Activated CD8-positive, alpha-beta memory T cell treated with anti-CD3 and anti-CD28 coated beads for 1 hour (primary cell): ENCODE results near the gene TMEM97.

Experiments used
- DNase-seq, 2 donors: peaks; one replicate each; pipeline ENCODE4 v3.0.0-alpha.2; 2020; ENCODE audit warnings: low read depth in 1 of 2; ENCODE audit errors: extremely low read depth in 1 of 2

The TMEM97 gene

GRCh38 chr17:28315846-28316705 lies 2.9 kb upstream of the TMEM97 start:
- no peak for DNase-seq

- DNase-seq, result no peak
Observed at GRCh38 chr17:28317099-28317965, 1.7 kb upstream of the TMEM97 start.

- no peak for DNase-seq
Observed at GRCh38 chr17:28317966-28318758, 838 bp upstream of the TMEM97 start.

GRCh38 chr17:28319598-28319935 lies 567 bp downstream of the TMEM97 start:
- no peak for DNase-seq

- no peak for DNase-seq
Observed at GRCh38 chr17:28320215-28321061, 1.4 kb downstream of the TMEM97 start.

- DNase-seq, result no peak
Observed at GRCh38 chr17:28324267-28324745, 5.3 kb downstream of the TMEM97 start.

GRCh38 chr17:28324781-28325180 lies 5.8 kb downstream of the TMEM97 start:
- DNase-seq, result no peak

- no peak for DNase-seq
Observed at GRCh38 chr17:28325211-28325610, 6.2 kb downstream of the TMEM97 start.

- no peak for DNase-seq
Observed at GRCh38 chr17:28326114-28326513, 7.1 kb downstream of the TMEM97 start.

GRCh38 chr17:28327031-28327607 lies 8.1 kb downstream of the TMEM97 start:
- DNase-seq, result no peak

GRCh38 chr17:28327709-28328108 lies 8.7 kb downstream of the TMEM97 start:
- DNase-seq, result no peak

GRCh38 chr17:28328325-28328724 lies 9.3 kb downstream of the TMEM97 start:
- no peak for DNase-seq

GRCh38 chr17:28330671-28331070 lies 11.7 kb downstream of the TMEM97 start:
- no peak for DNase-seq

- no peak for DNase-seq
Observed at GRCh38 chr17:28331891-28332420, 13.0 kb downstream of the TMEM97 start.

GRCh38 chr17:28333083-28333746 lies 14.2 kb downstream of the TMEM97 start:
- no peak for DNase-seq

- no peak for DNase-seq
Observed at GRCh38 chr17:28334171-28334570, 15.2 kb downstream of the TMEM97 start.

- no peak for DNase-seq
Observed at GRCh38 chr17:28334666-28335200, 15.7 kb downstream of the TMEM97 start.

- peak; percentile 92 to 96 for DNase-seq
Observed at GRCh38 chr17:28335201-28335958, 16.4 kb downstream of the TMEM97 start, which contains the start of the genes IFT20 and TNFAIP1. IFT20 (minus strand) TSS chr17:28335472; CDS start chr17:28331985, 3,487 bp downstream. TNFAIP1 (plus strand) TSS chr17:28335761; CDS start chr17:28339522, 3,761 bp downstream.
